H1 (cell line): ENCODE measurements around the gene MAN2A1. TPM values are rescaled to one million over a fixed set of nuclear protein-coding genes. Genes with fewer than 3 reads are reported as not detected.

Source experiments
- CTCF ChIP-seq, 3 experiments: IDR thresholded peaks; 1 replicate in 2 of 3; 2 replicates in 1 of 3; pipeline versions ENCODE4 v1.5.1 to v1.6.1; 2011; ENCODE audit warnings: low read length in 3 of 3, mild to moderate bottlenecking in 3 of 3, inconsistent platforms in 2 of 3, low read depth in 1 of 3, moderate library complexity in 1 of 3; ENCODE audit not compliant: insufficient read depth in 1 of 3; ENCODE audit errors: control extremely low read depth in 1 of 3
- EGR1 ChIP-seq: IDR thresholded peaks from 2 replicates; pipeline ENCODE4 v1.6.1; 2011; ENCODE audit warnings: low read depth, low read length, borderline replicate concordance
- NRF1 ChIP-seq: IDR thresholded peaks from 2 replicates; pipeline ENCODE4 v1.6.1; 2011; ENCODE audit warnings: mild to moderate bottlenecking, low read depth, low read length, improper control_type of control experiment
- TBP ChIP-seq: IDR thresholded peaks from 2 replicates; pipeline ENCODE4 v1.6.1; 2011; ENCODE audit warnings: low read depth, low read length, improper control_type of control experiment
- TCF12 ChIP-seq: IDR thresholded peaks from 2 replicates; pipeline ENCODE4 v1.6.1; 2011; ENCODE audit warnings: low read depth, mild to moderate bottlenecking, low read length
- polyA plus RNA-seq, 7 experiments: library from polyadenylated mRNA; depleted of rRNA in 3 of 7; stranded (reverse) in 5 of 7; unstranded in 2 of 7; fragments of >200 nt in 5 of 7; fragments of 200-250 nt in 2 of 7; gene quantifications; 1 replicate in 5 of 7; 2 replicates in 1 of 7; 4 replicates in 1 of 7; pipeline versions ENCODE4 v1.2.1 to v1.2.3, GENCODE V29; 2011 to 2013; ENCODE audit warnings: missing spikeins in 2 of 7, mixed read lengths in 2 of 7
- total RNA-seq: library from RNA; stranded (reverse); fragmentation: NEBNext Ultra II Directional; extraction: Animal tissue kit (Norgen Biotek cat#: 25700); gene quantifications from 2 replicates; pipeline ENCODE4 v1.2.1, GENCODE V29; 2021

MAN2A1 gene
- total and polyA plus RNA-seq, 2 of the 8 experiments (the other 6 are each of a cell fraction or from before 2014, with no cell fraction given) = 29.1 to 102 TPM

- no peak for TF ChIP-seq CTCF (IDR thresholded peaks at IDR 0.05; ENCODE audit: control extremely low read depth in 1 of 3, insufficient read depth in 1 of 3, low read depth in 1 of 3, low read length in 3 of 3)
- TF ChIP-seq TCF12 = no peak
- no peak for TF ChIP-seq TBP
- TF ChIP-seq EGR1 = no peak
- no peak for TF ChIP-seq NRF1
Observed at GRCh38 chr5:109694451-109694891, 4.7 kb downstream of the MAN2A1 start (continued).
